H1 (cell line): ENCODE data around the gene FAM131C. TPM values are rescaled to one million over a fixed set of nuclear protein-coding genes. Genes with fewer than 3 reads are reported as not detected.

ENCODE experiments used
- CTCF ChIA-PET: fragments of 300-600 bp; sonication (Branson Sonifier 250); formaldehyde crosslinking; loops from one replicate; lab custom pipeline; 2021; ENCODE audit not compliant: partially characterized antibody; lab: Charles Lee
- POLR2A ChIA-PET: fragments of 300-600 bp; sonication (Branson Sonifier 250); formaldehyde crosslinking; loops from one replicate; lab custom pipeline; 2021; ENCODE audit warnings: inconsistent platforms; ENCODE audit not compliant: partially characterized antibody; lab: Charles Lee
- DNase-seq, 2 experiments: peaks; one replicate each; pipeline versions ENCODE4 v3.0.0 to v3.0.0-alpha.2; 2010 to 2022; ENCODE audit warnings: low spot score in 2 of 2, low read depth in 1 of 2, mixed read lengths in 1 of 2
- FAIRE-seq: peaks from 2 replicates; lab custom pipeline; 2011; peaks lifted over from hg19 to GRCh38; lab: Jason Lieb, UNC
- H2AFZ ChIP-seq: 2 replicates; pipeline ENCODE4 v1.8.1; 2012; ENCODE audit warnings: low read length, inconsistent platforms
- H2AK5ac ChIP-seq: 2 replicates; pipeline ENCODE4 v1.6.1; 2013; ENCODE audit warnings: low read depth, low read length
- H2BK120ac ChIP-seq: replicated peaks from 2 replicates; pipeline ENCODE3; 2013; ENCODE audit warnings: low read depth, low read length, inconsistent platforms
- H2BK12ac ChIP-seq: 2 replicates; pipeline ENCODE4 v1.6.1; 2013; ENCODE audit warnings: low read depth, low read length
- H2BK15ac ChIP-seq: 2 replicates; pipeline ENCODE4 v1.6.1; 2013; ENCODE audit warnings: low read length
- H2BK20ac ChIP-seq: 2 replicates; pipeline ENCODE4 v1.6.1; 2013; ENCODE audit warnings: low read length
- H2BK5ac ChIP-seq: 2 replicates; pipeline ENCODE4 v1.6.1; 2013; ENCODE audit warnings: low read depth, low read length
- H3K14ac ChIP-seq: 2 replicates; pipeline ENCODE4 v1.6.1; 2013; ENCODE audit warnings: inconsistent platforms; ENCODE audit not compliant: insufficient read length
- H3K18ac ChIP-seq: 2 replicates; pipeline ENCODE4 v1.6.1; 2013; ENCODE audit warnings: low read length; ENCODE audit errors: extremely low read depth
- H3K23ac ChIP-seq: 2 replicates; pipeline ENCODE4 v1.6.1; 2013; ENCODE audit warnings: inconsistent platforms; ENCODE audit not compliant: insufficient read length
- H3K23me2 ChIP-seq: 2 replicates; pipeline ENCODE4 v1.6.1; 2013; ENCODE audit warnings: low read depth, low read length
- H3K27ac ChIP-seq: 2 replicates; pipeline ENCODE4 v1.6.1; 2011; ENCODE audit warnings: low read depth, low read length, inconsistent platforms
- H3K27me3 ChIP-seq, 4 experiments: replicated peaks in 1 of 4; 1 replicate in 1 of 4; 2 replicates in 3 of 4; pipeline versions ENCODE4 v1.6.1 to v1.8.1; 2011 to 2013; ENCODE audit warnings: low read length in 3 of 4, mild to moderate bottlenecking in 3 of 4, inconsistent platforms in 2 of 4, mixed read lengths in 2 of 4, moderate library complexity in 1 of 4; ENCODE audit not compliant: control insufficient read depth in 3 of 4, insufficient read depth in 3 of 4; ENCODE audit errors: extremely low read depth in 1 of 4
- H3K36me3 ChIP-seq, 4 experiments: 2 replicates each; pipeline versions ENCODE4 v1.6.1 to v1.8.1; 2011 to 2013; ENCODE audit warnings: mild to moderate bottlenecking in 4 of 4, low read length in 3 of 4, moderate library complexity in 2 of 4, control low read depth in 1 of 4, inconsistent platforms in 1 of 4; ENCODE audit not compliant: insufficient read depth in 4 of 4, control insufficient read depth in 2 of 4
- H3K4ac ChIP-seq: replicated peaks from 2 replicates; pipeline ENCODE3; 2013; ENCODE audit warnings: low read length, low read depth, mixed read lengths, inconsistent platforms; ENCODE audit not compliant: insufficient read length
- H3K4me1 ChIP-seq, 4 experiments: replicated peaks in 1 of 4; 1 replicate in 1 of 4; 2 replicates in 3 of 4; pipeline versions ENCODE4 v1.6.1 to v1.8.1; 2011 to 2013; ENCODE audit warnings: low read length in 3 of 4, inconsistent platforms in 2 of 4, mixed read lengths in 1 of 4; ENCODE audit not compliant: insufficient read depth in 4 of 4, control insufficient read depth in 3 of 4
- H3K4me2 ChIP-seq, 2 experiments: 2 replicates each; pipeline versions ENCODE4 v1.6.1 to v1.8.1; 2011 to 2013; ENCODE audit warnings: low read depth in 2 of 2, low read length in 2 of 2, control low read depth in 1 of 2, inconsistent platforms in 1 of 2, mild to moderate bottlenecking in 1 of 2; ENCODE audit not compliant: insufficient read depth in 1 of 2
- H3K4me3 ChIP-seq, 4 experiments: fragments of 200-600, 300-600 bp in 1 of 4; sonication (generic), shearing (Covaris generic), sonication (Bioruptor Twin) in 1 of 4; 2 replicates each; pipeline versions ENCODE4 v1.5.1 to v1.8.1; 2011 to 2016; ENCODE audit warnings: low read length in 4 of 4, low read depth in 3 of 4, control low read depth in 2 of 4, inconsistent platforms in 2 of 4, mild to moderate bottlenecking in 2 of 4, mixed read lengths in 1 of 4, moderate library complexity in 1 of 4; ENCODE audit not compliant: insufficient read depth in 2 of 4; ENCODE audit errors: extremely low read depth in 1 of 4
- H3K56ac ChIP-seq: replicated peaks from 2 replicates; pipeline ENCODE3; 2013; ENCODE audit warnings: low read depth, mild to moderate bottlenecking, mixed read lengths, low read length, inconsistent platforms; ENCODE audit not compliant: insufficient read length
- H3K79me1 ChIP-seq: 2 replicates; pipeline ENCODE4 v1.6.1; 2013; ENCODE audit warnings: low read depth, low read length, control low read depth
- H3K79me2 ChIP-seq, 2 experiments: 2 replicates each; pipeline versions ENCODE4 v1.6.1 to v1.8.1; 2012 to 2013; ENCODE audit warnings: low read length in 2 of 2, mild to moderate bottlenecking in 2 of 2, inconsistent platforms in 1 of 2; ENCODE audit not compliant: insufficient read depth in 2 of 2, control insufficient read depth in 1 of 2
- H3K9ac ChIP-seq, 4 experiments: replicated peaks in 1 of 4; 1 replicate in 1 of 4; 2 replicates in 3 of 4; pipeline versions ENCODE4 v1.6.1 to v1.8.1; 2011 to 2013; ENCODE audit warnings: low read depth in 3 of 4, low read length in 3 of 4, control low read depth in 2 of 4, mild to moderate bottlenecking in 2 of 4, moderate library complexity in 2 of 4, inconsistent platforms in 1 of 4; ENCODE audit errors: extremely low read depth in 1 of 4
- H3K9me3 ChIP-seq, 2 experiments: 2 replicates each; pipeline versions ENCODE4 v1.6.1 to v1.8.1; 2012 to 2013; ENCODE audit warnings: mild to moderate bottlenecking in 2 of 2, moderate library complexity in 2 of 2, control low read depth in 1 of 2, inconsistent platforms in 1 of 2, low read depth in 1 of 2, low read length in 1 of 2, mixed read lengths in 1 of 2; ENCODE audit not compliant: insufficient read depth in 2 of 2
- H4K20me1 ChIP-seq, 2 experiments: replicated peaks in 1 of 2; 2 replicates each; pipeline versions ENCODE3 to v1.8.1; 2011 to 2013; ENCODE audit warnings: inconsistent platforms in 2 of 2, low read length in 2 of 2, mild to moderate bottlenecking in 1 of 2; ENCODE audit not compliant: insufficient read depth in 2 of 2, control insufficient read depth in 1 of 2
- H4K5ac ChIP-seq: 2 replicates; pipeline ENCODE4 v1.6.1; 2013; ENCODE audit warnings: low read length, low read depth, mixed read lengths, inconsistent platforms; ENCODE audit not compliant: insufficient read length
- H4K8ac ChIP-seq: 2 replicates; pipeline ENCODE4 v1.8.0; 2013; ENCODE audit warnings: mild to moderate bottlenecking, moderate library complexity, low read length, inconsistent platforms; ENCODE audit not compliant: insufficient read depth; ENCODE audit errors: extremely low read depth
- H4K91ac ChIP-seq: replicated peaks from 2 replicates; pipeline ENCODE3; 2013; ENCODE audit warnings: low read length, mixed read lengths, inconsistent platforms; ENCODE audit not compliant: insufficient read length
- BRCA1 ChIP-seq: IDR thresholded peaks from 2 replicates; pipeline ENCODE4 v1.6.1; 2012; ENCODE audit warnings: low read depth, low read length, improper control_type of control experiment
- CHD1 ChIP-seq: IDR thresholded peaks from 2 replicates; pipeline ENCODE4 v1.6.1; 2012; ENCODE audit warnings: low read depth, low read length, improper control_type of control experiment
- GTF2F1 ChIP-seq: IDR thresholded peaks from 2 replicates; pipeline ENCODE4 v1.6.1; 2012; ENCODE audit warnings: low read depth, low read length, improper control_type of control experiment, borderline replicate concordance
- NRF1 ChIP-seq: IDR thresholded peaks from 2 replicates; pipeline ENCODE4 v1.6.1; 2011; ENCODE audit warnings: mild to moderate bottlenecking, low read depth, low read length, improper control_type of control experiment
- SUZ12 ChIP-seq: fragments of 200-600 bp; sonication (generic); IDR thresholded peaks from 2 replicates; pipeline ENCODE4 v1.6.1; 2012; ENCODE audit warnings: mild to moderate bottlenecking, inconsistent platforms, low read length, moderate library complexity, mixed read lengths
- WGBS, 2 experiments: shearing (Covaris generic) in 1 of 2; methylation state at CpG; one replicate each; pipeline versions ENCODE4 v1.1.6 to v1.1.7; 2013 to 2015; ENCODE audit warnings: low lambda C conversion rate in 2 of 2, mixed read lengths in 2 of 2, inconsistent platforms in 1 of 2, low coverage in 1 of 2, missing lambda C conversion rate in 1 of 2; ENCODE audit not compliant: insufficient replicate concordance in 2 of 2, insufficient coverage in 1 of 2, insufficient read length in 1 of 2; ENCODE audit errors: extremely low coverage in 1 of 2, missing lambda C conversion rate in 1 of 2; 5-methylcytosine and 5-hydroxymethylcytosine counted together
- polyA plus RNA-seq, 7 experiments: library from polyadenylated mRNA; depleted of rRNA in 3 of 7; stranded (reverse) in 5 of 7; unstranded in 2 of 7; fragments of >200 nt in 5 of 7; fragments of 200-250 nt in 2 of 7; gene quantifications; 1 replicate in 5 of 7; 2 replicates in 1 of 7; 4 replicates in 1 of 7; pipeline versions ENCODE4 v1.2.1 to v1.2.3, GENCODE V29; 2011 to 2013; ENCODE audit warnings: missing spikeins in 2 of 7, mixed read lengths in 2 of 7
- total RNA-seq: library from RNA; stranded (reverse); fragmentation: NEBNext Ultra II Directional; extraction: Animal tissue kit (Norgen Biotek cat#: 25700); gene quantifications from 2 replicates; pipeline ENCODE4 v1.2.1, GENCODE V29; 2021

Gene FAM131C
- total and polyA plus RNA-seq, 2 of the 8 experiments (the other 6 are each of a cell fraction or from before 2014, with no cell fraction given): 0.73 to 0.78 TPM

DNA sequence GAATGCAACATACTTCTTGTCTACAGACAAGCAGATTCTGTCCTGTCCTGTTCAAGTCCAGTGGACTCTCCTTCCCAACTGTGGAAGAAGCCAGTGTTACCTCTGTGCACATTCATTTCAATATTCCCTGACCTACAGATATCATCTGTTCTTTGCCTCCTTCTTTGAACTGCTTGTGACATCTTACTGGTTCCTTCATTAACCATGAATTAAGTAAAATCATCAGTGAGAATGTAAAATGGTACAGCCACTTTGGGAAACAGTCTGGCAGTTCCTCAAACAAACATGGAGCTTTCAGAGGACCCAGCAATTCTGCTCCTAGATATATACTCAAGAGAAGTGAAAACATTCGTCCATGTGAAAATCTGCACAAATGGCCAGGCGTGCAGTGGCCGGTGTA, 62.6 kb downstream of the FAM131C start:
- no peaks in the 10 kb centered on the region for H4K20me1 ChIP-seq
- H3K23ac ChIP-seq: no peak overlapping the region
- H4K91ac ChIP-seq: no peak overlapping the region
- H3K9ac ChIP-seq: no peak overlapping the region
- no peaks in the 10 kb centered on the region for H3K36me3 ChIP-seq
- no peaks in the 10 kb centered on the region; a peak in 1 of 7 replicates for H3K27me3 ChIP-seq
- ChIA-PET POLR2A (no interaction called here), CTCF (interaction anchor here (0.7 to 8.9 kb wide), 16 partner anchors 9 to 220 kb away, joined by 3 to 74 read pairs (median 10); partner anchors contain the start of genes CLCNKA, CLCNKB, FAM131C and HSPB7)
- DNase-seq (no peak), FAIRE-seq (no peak)
- H2BK120ac ChIP-seq: no peak overlapping the region
- H3K14ac ChIP-seq: no peak overlapping the region
- no peaks in the 10 kb centered on the region for H3K79me1 ChIP-seq
- WGBS, 2 experiments: 89% methylated on average over 3 of the region's 3 CpGs; no CpG with 5 or more reads in 1 of the 2 experiments
- H2BK20ac ChIP-seq: no peak overlapping the region
- H3K4ac ChIP-seq: no peak overlapping the region
- no peak overlapping the region for H3K56ac ChIP-seq
- H3K4me3 ChIP-seq: no peak overlapping the region
- H4K8ac ChIP-seq: no peak overlapping the region
- no peaks in the 10 kb centered on the region for H3K79me2 ChIP-seq
- no peak overlapping the region for H3K4me2 ChIP-seq
- H3K27ac ChIP-seq: no peak overlapping the region
- no peak overlapping the region for H3K18ac ChIP-seq
- no peak overlapping the region for H2AFZ ChIP-seq
- H3K4me1 ChIP-seq: peaks cover 5 to 22% (median 14%) of the 10 kb centered on the region in 4 experiments
- no peak overlapping the region for H2BK12ac ChIP-seq
- H2BK5ac ChIP-seq: no peak overlapping the region
- no peaks in the 10 kb centered on the region for H3K9me3 ChIP-seq
- H2BK15ac ChIP-seq: no peak overlapping the region
- no peak overlapping the region for H2AK5ac ChIP-seq
- no peaks in the 10 kb centered on the region; the same call in 1 of the 2 replicates for H3K23me2 ChIP-seq
- H4K5ac ChIP-seq: no peak overlapping the region
- TF ChIP-seq CHD1 (no peak), SUZ12 (no peak), GTF2F1 (no peak), NRF1 (no peak), BRCA1 (no peak)
